IMR-90 (cell line): Measurements from ENCODE around the gene POLR3K. TPM values are rescaled to one million over a fixed set of nuclear protein-coding genes. Genes with fewer than 3 reads are reported as not detected.

Source experiments
- ATAC-seq: fragments of 200-7000 bp; cut with Tn5 transposase; 2 replicates; pipeline ENCODE4 v1.9.1; 2020; ENCODE audit warnings: low read depth, mild to moderate bottlenecking, moderate library complexity
- BruUV-seq: library from RNA; stranded (reverse); fragments of 400-500 nt; replicated peaks from 2 replicates; lab custom pipeline; 2021; lab: Mats Ljungman, UMichigan
- CTCF ChIA-PET: fragments of 300-600 bp; formaldehyde crosslinking; extraction: SDS; loops from one replicate; lab custom pipeline; 2021; ENCODE audit warnings: antibody characterized with exemption; lab: Yijun Ruan, JAX
- POLR2A ChIA-PET: fragments of 300-600 bp; sonication (Branson Sonifier 250); formaldehyde crosslinking; loops from one replicate; lab custom pipeline; 2022; ENCODE audit warnings: antibody characterized with exemption; ENCODE audit not compliant: unreplicated experiment; lab: Charles Lee
- DNase-seq: peaks from one replicate; pipeline ENCODE4 v3.0.0; 2013
- H2AFZ ChIP-seq: replicated peaks from 2 replicates; pipeline ENCODE3; 2013; ENCODE audit warnings: low read length, mild to moderate bottlenecking; ENCODE audit not compliant: poor library complexity
- H2AK5ac ChIP-seq: 2 replicates; pipeline ENCODE4 v1.6.1; 2013; ENCODE audit warnings: low read depth, low read length, inconsistent platforms
- H2AK9ac ChIP-seq: replicated peaks from 2 replicates; pipeline ENCODE3; 2013; ENCODE audit warnings: mild to moderate bottlenecking, low read depth, low read length, moderate library complexity; ENCODE audit not compliant: poor library complexity
- H2BK120ac ChIP-seq: 2 replicates; pipeline ENCODE4 v1.6.1; 2013; ENCODE audit warnings: low read depth, low read length, inconsistent platforms
- H2BK15ac ChIP-seq: 3 replicates; pipeline ENCODE4 v1.6.1; 2013; ENCODE audit warnings: low read depth, low read length, inconsistent platforms
- H2BK20ac ChIP-seq: 2 replicates; pipeline ENCODE4 v1.6.1; 2013; ENCODE audit warnings: low read depth, mild to moderate bottlenecking, inconsistent platforms, low read length, moderate library complexity
- H2BK5ac ChIP-seq: 2 replicates; pipeline ENCODE4 v1.6.1; 2013; ENCODE audit warnings: mild to moderate bottlenecking, low read depth, low read length, inconsistent platforms; ENCODE audit not compliant: poor library complexity, severe bottlenecking
- H3K14ac ChIP-seq: replicated peaks from 2 replicates; pipeline ENCODE4 v1.6.1; 2013; ENCODE audit warnings: low read depth, low read length, inconsistent platforms
- H3K18ac ChIP-seq: 2 replicates; pipeline ENCODE4 v1.6.1; 2013; ENCODE audit warnings: low read depth, low read length, control low read depth
- H3K23ac ChIP-seq: 2 replicates; pipeline ENCODE4 v1.6.1; 2013; ENCODE audit warnings: low read depth, low read length, inconsistent platforms
- H3K27ac ChIP-seq: 2 replicates; pipeline ENCODE4 v1.5.1; 2013; ENCODE audit warnings: mild to moderate bottlenecking, control low read depth, low read length; ENCODE audit not compliant: insufficient read depth
- H3K27me3 ChIP-seq: 2 replicates; pipeline ENCODE4 v1.6.1; 2013; ENCODE audit warnings: low read length; ENCODE audit not compliant: control insufficient read depth, insufficient read depth
- H3K36me3 ChIP-seq: 2 replicates; pipeline ENCODE4 v1.6.1; 2013; ENCODE audit warnings: low read length, mixed read lengths; ENCODE audit not compliant: control insufficient read depth, insufficient read depth
- H3K4ac ChIP-seq: 2 replicates; pipeline ENCODE4 v1.6.1; 2013; ENCODE audit warnings: low read depth, low read length, inconsistent platforms
- H3K4me1 ChIP-seq: 2 replicates; pipeline ENCODE4 v1.6.1; 2013; ENCODE audit warnings: low read length, mixed read lengths; ENCODE audit not compliant: control insufficient read depth, insufficient read depth
- H3K4me2 ChIP-seq: 2 replicates; pipeline ENCODE4 v1.6.1; 2013; ENCODE audit warnings: low read depth, mild to moderate bottlenecking, control low read depth, low read length, moderate library complexity
- H3K4me3 ChIP-seq: 2 replicates; pipeline ENCODE4 v1.5.1; 2013; ENCODE audit warnings: low read depth, mild to moderate bottlenecking, control low read depth, low read length, moderate library complexity; ENCODE audit not compliant: insufficient read depth
- H3K56ac ChIP-seq: 2 replicates; pipeline ENCODE4 v1.6.1; 2013; ENCODE audit warnings: low read length, inconsistent platforms; ENCODE audit not compliant: insufficient read depth; ENCODE audit errors: extremely low read depth
- H3K79me1 ChIP-seq, 2 experiments: 2 replicates each; pipeline ENCODE4 v1.6.1; 2013; ENCODE audit warnings: low read length in 2 of 2, inconsistent platforms in 1 of 2, low read depth in 1 of 2
- H3K9ac ChIP-seq: 2 replicates; pipeline ENCODE4 v1.6.1; 2013; ENCODE audit warnings: low read depth, low read length, control low read depth
- H3K9me1 ChIP-seq: 2 replicates; pipeline ENCODE4 v1.6.1; 2013; ENCODE audit warnings: low read length, inconsistent platforms; ENCODE audit not compliant: insufficient read depth
- H3K9me3 ChIP-seq: 2 replicates; pipeline ENCODE4 v1.6.1; 2013; ENCODE audit warnings: low read length; ENCODE audit not compliant: control insufficient read depth, insufficient read depth
- H4K20me1 ChIP-seq: 2 replicates; pipeline ENCODE4 v1.6.1; 2013; ENCODE audit warnings: low read length, inconsistent platforms; ENCODE audit not compliant: insufficient read depth
- H4K5ac ChIP-seq: 2 replicates; pipeline ENCODE4 v1.6.1; 2013; ENCODE audit warnings: mild to moderate bottlenecking, low read depth, low read length, control low read depth
- H4K8ac ChIP-seq, 2 experiments: 2 replicates each; pipeline ENCODE4 v1.6.1; 2013; ENCODE audit warnings: low read depth in 2 of 2, low read length in 2 of 2, control low read depth in 1 of 2, inconsistent platforms in 1 of 2
- H4K91ac ChIP-seq: 2 replicates; pipeline ENCODE4 v1.6.1; 2013; ENCODE audit warnings: low read depth, low read length, inconsistent platforms; ENCODE audit not compliant: insufficient read depth
- BHLHE40 ChIP-seq: fragments of 150-350 bp; IDR thresholded peaks from 2 replicates; pipeline ENCODE4 v1.6.1; 2016; ENCODE audit warnings: mild to moderate bottlenecking, low read depth, low read length
- MAFK ChIP-seq: IDR thresholded peaks from 2 replicates; pipeline ENCODE4 v1.6.1; 2012; ENCODE audit warnings: low read depth, low read length, improper control_type of control experiment
- NFE2L2 ChIP-seq: fragments of 150-350 bp; IDR thresholded peaks from 2 replicates; pipeline ENCODE4 v1.6.1; 2016; ENCODE audit warnings: low read depth, mild to moderate bottlenecking, low read length
- WGBS, 2 experiments: methylation state at CpG; one replicate each; pipeline versions ENCODE4 v1.1.5 to v1.1.7; 2013; ENCODE audit warnings: missing lambda C conversion rate in 2 of 2; ENCODE audit not compliant: insufficient read length in 1 of 2; ENCODE audit errors: extremely low coverage in 2 of 2; 5-methylcytosine and 5-hydroxymethylcytosine counted together
- dilution Hi-C: fragments of 300-500 bp; cut with HindIII; formaldehyde crosslinking; loops from one replicate; pipeline ENCODE4 v1.14.3; 2018; ENCODE audit warnings: low sequenced_read_pairs; ENCODE audit not compliant: unreplicated experiment
- in situ Hi-C: fragments of 300-500 bp; cut with MboI; formaldehyde crosslinking; loops from 3 replicates; pipeline ENCODE4 v1.14.3; 2019; ENCODE audit warnings: low sequenced_read_pairs, inconsistent platforms, mixed read lengths
- intact Hi-C: fragments of 100-400 bp; cut with micrococcal nuclease; formaldehyde crosslinking; loops from 2 replicates; pipeline ENCODE4 v1.10.0; 2022
- polyA plus RNA-seq, 3 experiments: library from polyadenylated mRNA; depleted of rRNA; stranded (reverse); fragments of >200 nt; gene quantifications; 2 replicates each; pipeline ENCODE4 v1.2.3, GENCODE V29; 2012; ENCODE audit warnings: low replicate concordance in 1 of 3
- total RNA-seq: library from RNA; depleted of rRNA; stranded (reverse); fragments of >200 nt; gene quantifications from 2 replicates; pipeline ENCODE4 v1.2.3, GENCODE V29; 2012

POLR3K gene
- total and polyA plus RNA-seq, 2 of the 4 experiments (the other 2 are of a cell fraction), result 9.0 to 39.5 TPM

GRCh38 chr16:60929-61878, 7.8 kb upstream of the POLR3K start (continued):
- TF ChIP-seq MAFK (no peak), BHLHE40 (no peak)

- 90% methylated on average over 2 of the region's 11 CpGs; no CpG with 5 or more reads in 1 of the 2 experiments for WGBS, 2 experiments
- dilution Hi-C loops (no loop called here), in situ Hi-C loops (no loop called here), intact Hi-C loops (no loop called here)
- no peak overlapping the region for H3K4me3 ChIP-seq
- no peak overlapping the region for H4K5ac ChIP-seq
- no peak for TF ChIP-seq NFE2L2
- no peaks in the 10 kb centered on the region for H3K4me1 ChIP-seq
- no peak overlapping the region for H2BK20ac ChIP-seq
- H3K9ac ChIP-seq, result no peak overlapping the region
- no peak overlapping the region for H3K18ac ChIP-seq
- no peak overlapping the region for H2AFZ ChIP-seq
- no peak overlapping the region for H3K23ac ChIP-seq
- H3K36me3 ChIP-seq, result peaks cover 95% of the 10 kb centered on the region
- no peak for DNase-seq
- H4K8ac ChIP-seq, result no peak overlapping the region
- no peak overlapping the region for H2BK15ac ChIP-seq
- H2BK5ac ChIP-seq, result no peak overlapping the region
- no peak overlapping the region for H3K56ac ChIP-seq
- no peak overlapping the region for H3K27ac ChIP-seq
- 0 out of 2 replicates have a peak, but pooled peaks cover 3% of the 10 kb centered on the region for H3K9me1 ChIP-seq
- H3K4me2 ChIP-seq, result no peak overlapping the region
- H2AK9ac ChIP-seq, result no peak overlapping the region
- no peak overlapping the region for H2AK5ac ChIP-seq
- ChIA-PET CTCF (no interaction called here), POLR2A (no interaction called here)
- H3K79me1 ChIP-seq, result peaks cover 13 to 59% of the 10 kb centered on the region in 2 experiments
- no peak overlapping the region for H3K4ac ChIP-seq
- no peaks in the 10 kb centered on the region for H3K27me3 ChIP-seq
- no peak overlapping the region for H2BK120ac ChIP-seq
- H3K14ac ChIP-seq, result no peak overlapping the region
- H4K20me1 ChIP-seq, result peaks cover 60% of the 10 kb centered on the region
- H3K9me3 ChIP-seq, result no peaks in the 10 kb centered on the region
- H4K91ac ChIP-seq, result no peak overlapping the region
- BruUV-seq, result no TSS peak
- ATAC-seq, result no peak
These were observed 6.8 kb upstream of the POLR3K start for GRCh38 chr16:60166-60565.
